ENCODE measurements around the gene MED12L.
"Not testable (repeated sequence)": the region's sequence is repeated elsewhere in the genome, so short reads cannot be mapped to it uniquely, and the experiment has no call there.

The MED12L gene

GRCh38 chr3:151155409-151156128, 70.1 kb downstream of the MED12L start:
- no peak overlapping the region for H2AFZ ChIP-seq (ENCODE audit: low read depth, low read length)
- H3K4me3 ChIP-seq (ENCODE audit: low read length): no peak overlapping the region
- H3K36me3 ChIP-seq (ENCODE audit: insufficient read depth, low read length): peaks cover 2% of the 10 kb centered on the region

DNA sequence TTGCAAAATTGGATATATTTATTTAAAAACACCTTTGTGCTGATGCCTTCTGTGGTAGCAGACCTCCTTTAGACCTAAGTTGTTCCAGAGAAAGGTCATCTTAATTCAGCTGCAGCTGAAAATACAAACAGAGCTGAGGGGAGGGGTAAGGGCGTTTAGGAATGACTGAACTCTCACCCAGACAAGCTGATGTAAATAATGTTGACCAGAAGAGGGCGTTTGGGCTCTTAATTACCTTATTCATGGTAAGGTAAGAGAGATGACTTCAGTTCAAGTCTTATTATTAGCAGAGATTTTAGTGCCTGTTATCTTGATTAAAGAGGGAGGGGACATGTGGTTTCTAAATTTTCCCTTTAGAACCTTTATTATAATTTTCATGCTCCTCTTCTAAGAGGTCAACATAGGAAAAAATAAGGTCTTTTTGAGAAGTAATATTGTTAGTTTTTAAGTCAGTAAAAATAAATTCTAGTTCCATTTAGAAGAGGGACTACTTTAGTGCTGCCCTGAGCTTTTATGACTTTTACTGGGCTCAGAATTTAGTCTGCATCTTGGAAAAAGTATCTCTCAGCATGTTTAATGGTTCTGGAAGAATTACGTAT, 71.3 kb downstream of the MED12L start:
- Histone ChIP-seq H3K27me3 (ENCODE audit: insufficient read depth, low read length) (no peaks in the 10 kb centered on the region), H3K9me3 (ENCODE audit: low read length) (no peaks in the 10 kb centered on the region), H3K36me3 (ENCODE audit: insufficient read depth, low read length) (peaks cover 2% of the 10 kb centered on the region), H2AFZ (ENCODE audit: low read depth, low read length) (no peak overlapping the region), H3K4me1 (ENCODE audit: insufficient read depth, low read length) (no peaks in the 10 kb centered on the region), H3K4me3 (ENCODE audit: low read length) (no peak overlapping the region)

More at GRCh38 chr3:151155409-151156128, 70.1 kb downstream of the MED12L start:
- no peaks in the 10 kb centered on the region for H3K9me3 ChIP-seq (ENCODE audit: low read length)
- H3K4me1 ChIP-seq (ENCODE audit: insufficient read depth, low read length): no peaks in the 10 kb centered on the region
- no peaks in the 10 kb centered on the region for H3K27me3 ChIP-seq (ENCODE audit: insufficient read depth, low read length)

DNA sequence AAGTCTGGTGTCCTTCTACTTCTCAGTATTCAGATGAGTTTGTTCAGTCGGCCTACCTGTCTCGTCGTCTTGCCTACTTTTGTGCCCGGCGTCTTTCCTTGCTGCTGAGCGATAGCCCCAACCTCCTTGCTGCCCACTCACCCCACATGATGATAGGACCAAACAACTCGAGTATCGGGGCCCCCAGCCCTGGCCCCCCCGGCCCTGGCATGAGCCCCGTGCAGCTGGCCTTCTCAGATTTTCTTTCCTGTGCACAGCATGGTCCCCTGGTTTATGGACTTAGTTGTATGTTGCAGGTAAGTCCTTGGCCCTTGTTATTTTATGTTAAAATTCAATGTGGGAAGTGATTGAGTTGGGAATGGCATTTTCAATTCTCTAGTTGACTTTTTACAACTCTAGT, 74.3 kb downstream of the MED12L start:
- H3K9me3 ChIP-seq (ENCODE audit: low read length): no peaks in the 10 kb centered on the region
- H3K27me3 ChIP-seq (ENCODE audit: insufficient read depth, low read length): no peaks in the 10 kb centered on the region
- H3K36me3 ChIP-seq (ENCODE audit: insufficient read depth, low read length): peaks cover 2% of the 10 kb centered on the region
- H3K4me3 ChIP-seq (ENCODE audit: low read length): no peak overlapping the region
- H2AFZ ChIP-seq (ENCODE audit: low read depth, low read length): no peak overlapping the region
- no peaks in the 10 kb centered on the region for H3K4me1 ChIP-seq (ENCODE audit: insufficient read depth, low read length)

GRCh38 chr3:151165226-151165625, 79.8 kb downstream of the MED12L start:
- H3K27me3 ChIP-seq (ENCODE audit: insufficient read depth, low read length): no peaks in the 10 kb centered on the region
- no peak overlapping the region for H2AFZ ChIP-seq (ENCODE audit: low read depth, low read length)
- H3K9me3 ChIP-seq (ENCODE audit: low read length): no peaks in the 10 kb centered on the region
- H3K4me3 ChIP-seq (ENCODE audit: low read length): no peak overlapping the region
- H3K4me1 ChIP-seq (ENCODE audit: insufficient read depth, low read length): no peaks in the 10 kb centered on the region
- H3K36me3 ChIP-seq (ENCODE audit: insufficient read depth, low read length): no peaks in the 10 kb centered on the region

- H3K36me3 ChIP-seq (ENCODE audit: insufficient read depth, low read length): no peaks in the 10 kb centered on the region
- H3K4me1 ChIP-seq (ENCODE audit: insufficient read depth, low read length): no peaks in the 10 kb centered on the region
- no peak overlapping the region for H3K4me3 ChIP-seq (ENCODE audit: low read length)
- H3K27me3 ChIP-seq (ENCODE audit: insufficient read depth, low read length): no peaks in the 10 kb centered on the region
- no peaks in the 10 kb centered on the region for H3K9me3 ChIP-seq (ENCODE audit: low read length)
- H2AFZ ChIP-seq (ENCODE audit: low read depth, low read length): no peak overlapping the region
Measured at GRCh38 chr3:151166161-151166560, 80.7 kb downstream of the MED12L start.

- Histone ChIP-seq H3K9me3 (ENCODE audit: low read length) (no peaks in the 10 kb centered on the region), H3K36me3 (ENCODE audit: insufficient read depth, low read length) (no peaks in the 10 kb centered on the region), H3K4me3 (ENCODE audit: low read length) (no peak overlapping the region), H2AFZ (ENCODE audit: low read depth, low read length) (no peak overlapping the region), H3K4me1 (ENCODE audit: insufficient read depth, low read length) (peaks cover 4% of the 10 kb centered on the region), H3K27me3 (ENCODE audit: insufficient read depth, low read length) (no peaks in the 10 kb centered on the region)
Measured at GRCh38 chr3:151168269-151169094, 83.0 kb downstream of the MED12L start.

- H3K4me3 ChIP-seq (ENCODE audit: low read length): no peak overlapping the region
- H3K9me3 ChIP-seq (ENCODE audit: low read length): no peaks in the 10 kb centered on the region
- H3K4me1 ChIP-seq (ENCODE audit: insufficient read depth, low read length): peaks cover 4% of the 10 kb centered on the region
- H3K36me3 ChIP-seq (ENCODE audit: insufficient read depth, low read length): no peaks in the 10 kb centered on the region
- H3K27me3 ChIP-seq (ENCODE audit: insufficient read depth, low read length): no peaks in the 10 kb centered on the region
- no peak overlapping the region for H2AFZ ChIP-seq (ENCODE audit: low read depth, low read length)
Measured at GRCh38 chr3:151169262-151169947, 83.9 kb downstream of the MED12L start.

- not testable (repeated sequence) for H3K9me3 ChIP-seq (ENCODE audit: low read length); H3K27me3 ChIP-seq (ENCODE audit: insufficient read depth, low read length); H3K36me3 ChIP-seq (ENCODE audit: insufficient read depth, low read length); H3K4me3 ChIP-seq (ENCODE audit: low read length); H3K4me1 ChIP-seq (ENCODE audit: insufficient read depth, low read length); H2AFZ ChIP-seq (ENCODE audit: low read depth, low read length)
Measured at GRCh38 chr3:151169948-151170679, 84.7 kb downstream of the MED12L start.

- no peaks in the 10 kb centered on the region for H3K27me3 ChIP-seq (ENCODE audit: insufficient read depth, low read length)
- peak overlapping the region; percentile 8 for H2AFZ ChIP-seq (ENCODE audit: low read depth, low read length)
- no peaks in the 10 kb centered on the region for H3K9me3 ChIP-seq (ENCODE audit: low read length)
- no peak overlapping the region for H3K4me3 ChIP-seq (ENCODE audit: low read length)
- H3K36me3 ChIP-seq (ENCODE audit: insufficient read depth, low read length): no peaks in the 10 kb centered on the region
- H3K4me1 ChIP-seq (ENCODE audit: insufficient read depth, low read length): peaks cover 4% of the 10 kb centered on the region
Measured at GRCh38 chr3:151171145-151171757, 85.8 kb downstream of the MED12L start.

GRCh38 chr3:151174351-151174750, 88.9 kb downstream of the MED12L start:
- Histone ChIP-seq H3K4me3 (ENCODE audit: low read length) (no peak overlapping the region), H3K9me3 (ENCODE audit: low read length) (no peaks in the 10 kb centered on the region), H3K27me3 (ENCODE audit: insufficient read depth, low read length) (no peaks in the 10 kb centered on the region), H3K4me1 (ENCODE audit: insufficient read depth, low read length) (peaks cover 4% of the 10 kb centered on the region), H2AFZ (ENCODE audit: low read depth, low read length) (no peak overlapping the region), H3K36me3 (ENCODE audit: insufficient read depth, low read length) (no peaks in the 10 kb centered on the region)

DNA sequence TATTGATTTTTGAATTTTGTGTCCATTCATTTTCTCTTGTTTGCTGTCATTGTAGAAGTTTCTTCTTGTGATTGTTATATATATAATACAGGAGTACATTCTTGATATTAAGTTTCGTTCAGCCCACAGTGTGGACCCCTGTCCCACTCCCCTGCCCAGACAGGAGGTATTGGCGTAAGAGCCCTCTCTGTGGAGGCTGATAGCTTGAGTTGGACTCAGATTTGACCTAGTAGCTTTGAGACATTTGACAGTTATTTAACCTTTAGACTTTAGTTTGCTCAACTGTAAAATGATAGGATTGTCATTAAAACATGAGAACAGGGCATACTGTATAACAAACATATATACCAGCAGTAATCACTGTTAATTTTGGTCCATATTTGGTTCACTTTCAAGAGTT, 90.5 kb downstream of the MED12L start:
- Histone ChIP-seq H3K36me3 (ENCODE audit: insufficient read depth, low read length) (no peaks in the 10 kb centered on the region), H2AFZ (ENCODE audit: low read depth, low read length) (no peak overlapping the region), H3K4me1 (ENCODE audit: insufficient read depth, low read length) (peaks cover 4% of the 10 kb centered on the region), H3K4me3 (ENCODE audit: low read length) (no peak overlapping the region), H3K27me3 (ENCODE audit: insufficient read depth, low read length) (no peaks in the 10 kb centered on the region), H3K9me3 (ENCODE audit: low read length) (no peaks in the 10 kb centered on the region)

- Histone ChIP-seq H3K4me3 (ENCODE audit: low read length) (no peak overlapping the region), H3K36me3 (ENCODE audit: insufficient read depth, low read length) (no peaks in the 10 kb centered on the region), H3K27me3 (ENCODE audit: insufficient read depth, low read length) (no peaks in the 10 kb centered on the region), H3K9me3 (ENCODE audit: low read length) (no peaks in the 10 kb centered on the region), H2AFZ (ENCODE audit: low read depth, low read length) (no peak overlapping the region), H3K4me1 (ENCODE audit: insufficient read depth, low read length) (no peaks in the 10 kb centered on the region)
Measured at GRCh38 chr3:151178208-151178845, 92.9 kb downstream of the MED12L start.

All from neuron (in vitro differentiated cells).